Kidney (tissue), 14 donors: ENCODE data around the gene TP53I11. TPM values are rescaled to one million over a fixed set of nuclear protein-coding genes. Genes with fewer than 3 reads are reported as not detected.
A peak's percentile ranks its signal among the peaks of the same experiment; 100 is the strongest.

Experiments
- DNase-seq, 5 donors: peaks; one replicate each; pipeline ENCODE4 v3.0.0-alpha.2; 2013 to 2020
- FAIRE-seq: peaks from 2 replicates; lab custom pipeline; 2012; peaks lifted over from hg19 to GRCh38; lab: Jason Lieb, UNC
- H3K27ac ChIP-seq, 2 donors: one replicate each; pipeline ENCODE4 v1.7.0; 2013; ENCODE audit warnings: low read depth in 2 of 2, low read length in 2 of 2, inconsistent platforms in 1 of 2
- H3K27me3 ChIP-seq: one replicate; pipeline ENCODE4 v1.7.1; 2013; ENCODE audit warnings: low read length, inconsistent platforms; ENCODE audit not compliant: control insufficient read depth, insufficient read depth
- H3K36me3 ChIP-seq, 3 donors: one replicate each; pipeline versions ENCODE4 v1.7.0 to v1.7.1; 2013; ENCODE audit warnings: low read length in 3 of 3, control low read depth in 1 of 3, inconsistent platforms in 1 of 3; ENCODE audit not compliant: insufficient read depth in 3 of 3, control insufficient read depth in 2 of 3
- H3K4me1 ChIP-seq, 3 donors: one replicate each; pipeline versions ENCODE4 v1.7.0 to v1.7.1; 2013; ENCODE audit warnings: low read length in 3 of 3, inconsistent platforms in 1 of 3, low read depth in 1 of 3; ENCODE audit not compliant: control insufficient read depth in 2 of 3, insufficient read depth in 2 of 3
- H3K4me3 ChIP-seq, 3 donors: one replicate each; pipeline versions ENCODE4 v1.7.0 to v1.8.1; 2013; ENCODE audit warnings: low read length in 3 of 3, control low read depth in 1 of 3, inconsistent platforms in 1 of 3
- H3K9ac ChIP-seq, 3 donors: one replicate each; pipeline versions ENCODE4 v1.7.0 to v1.7.1; 2013; ENCODE audit warnings: low read length in 3 of 3, control low read depth in 1 of 3, inconsistent platforms in 1 of 3
- H3K9me3 ChIP-seq, 3 donors: one replicate each; pipeline versions ENCODE4 v1.7.0 to v1.7.1; 2013; ENCODE audit warnings: low read length in 3 of 3, control low read depth in 1 of 3, inconsistent platforms in 1 of 3; ENCODE audit not compliant: control insufficient read depth in 2 of 3, insufficient read depth in 1 of 3
- CTCF ChIP-seq: IDR thresholded peaks from 3 replicates; pipeline ENCODE4 v1.5.1; 2012; ENCODE audit warnings: mild to moderate bottlenecking, moderate library complexity, borderline replicate concordance; ENCODE audit not compliant: insufficient read depth; ENCODE audit errors: extremely low read depth
- intact Hi-C: fragments of 100-400 bp; cut with DNase I; formaldehyde crosslinking; loops from one replicate; pipeline ENCODE4 v1.11.1; 2022
- polyA plus RNA-seq: library from polyadenylated mRNA; stranded (reverse); fragments of 350-450 nt; fragmentation: Illumina TruSeq; extraction: RNeasy Lipid Tissue Mini Kit (QIAGEN cat#74804); gene quantifications from one replicate; pipeline ENCODE4 v1.2.3, GENCODE V29; 2014; ENCODE audit warnings: low read depth, low replicate concordance; ENCODE audit not compliant: insufficient read depth
- total RNA-seq: library from RNA; stranded (reverse); fragmentation: NEBNext Ultra II Directional; extraction: Animal tissue kit (Norgen Biotek cat#: 25700); gene quantifications from one replicate; pipeline ENCODE4 v1.2.1, GENCODE V29; 2021
- donor health status: control.
- donor health status: control.
- donor health status: control.
- donor health status: control.
- donor health status: control.
- donor health status: DM: yes; HTN: yes; CAD: no.
- donor health status: Normal renal cell carcinoma (clear cell type).

Gene TP53I11
- total and polyA plus RNA-seq, 2 donors from 2014 or later = 25.7 to 35.3 TPM

- Histone ChIP-seq H3K9me3 (no peaks in the 10 kb centered on the region), H3K4me3 (peak overlapping the region in 1 of 3 donors; percentile 18), H3K36me3 (no peaks in the 10 kb centered on the region), H3K27me3 (no peaks in the 10 kb centered on the region), H3K4me1 (peaks cover 0 to 23% (median 9%) of the 10 kb centered on the region in 3 donors), H3K9ac (no peak overlapping the region), H3K27ac (no peak overlapping the region)
- TF ChIP-seq CTCF = no peak
- intact Hi-C loops = no loop called here
- DNase-seq = no peak
- no peak for FAIRE-seq
These were observed 8.4 kb downstream of the TP53I11 start for GRCh38 chr11:44942029-44942955.

GRCh38 chr11:44941259-44942021 is 9.2 kb downstream of the TP53I11 start:
- H3K4me1 ChIP-seq = peaks cover 0 to 23% (median 9%) of the 10 kb centered on the region in 3 donors

GRCh38 chr11:44940835-44941234 is 9.8 kb downstream of the TP53I11 start:
- peaks cover 0 to 23% (median 9%) of the 10 kb centered on the region in 3 donors for H3K4me1 ChIP-seq
- FAIRE-seq = no peak

More at GRCh38 chr11:44941259-44942021, 9.2 kb downstream of the TP53I11 start:
- no peaks in the 10 kb centered on the region for H3K36me3 ChIP-seq
- FAIRE-seq = no peak
- no peak for DNase-seq
- no peaks in the 10 kb centered on the region for H3K27me3 ChIP-seq
- no peaks in the 10 kb centered on the region for H3K9me3 ChIP-seq
- no peak overlapping the region for H3K9ac ChIP-seq
- no peak for TF ChIP-seq CTCF
- intact Hi-C loops = no loop called here
- H3K4me3 ChIP-seq = peak overlapping the region in 1 of 3 donors; percentile 18
- no peak overlapping the region for H3K27ac ChIP-seq

More at GRCh38 chr11:44940835-44941234, 9.8 kb downstream of the TP53I11 start:
- no peak for DNase-seq
- intact Hi-C loops = no loop called here
- Histone ChIP-seq H3K27me3 (no peaks in the 10 kb centered on the region), H3K4me3 (no peak overlapping the region), H3K36me3 (no peaks in the 10 kb centered on the region), H3K9me3 (no peaks in the 10 kb centered on the region), H3K9ac (no peak overlapping the region), H3K27ac (no peak overlapping the region)
- no peak for TF ChIP-seq CTCF
